Mucosa of stomach (tissue), 1 donor: ENCODE data around the gene MUC5AC.

ENCODE experiments used
- H3K27me3 ChIP-seq: one replicate; pipeline ENCODE4 v1.7.0; 2013; ENCODE audit warnings: mild to moderate bottlenecking, low read length; ENCODE audit not compliant: control insufficient read depth, insufficient read depth
- H3K36me3 ChIP-seq: one replicate; pipeline ENCODE4 v1.7.0; 2013; ENCODE audit warnings: low read length; ENCODE audit not compliant: control insufficient read depth, insufficient read depth
- H3K4me1 ChIP-seq: one replicate; pipeline ENCODE4 v1.7.0; 2013; ENCODE audit warnings: mild to moderate bottlenecking, low read length; ENCODE audit not compliant: control insufficient read depth, insufficient read depth
- H3K4me3 ChIP-seq: one replicate; pipeline ENCODE4 v1.7.0; 2013; ENCODE audit warnings: low read length
- H3K9ac ChIP-seq: one replicate; pipeline ENCODE4 v1.7.0; 2013; ENCODE audit warnings: mild to moderate bottlenecking, low read length, moderate library complexity
- H3K9me3 ChIP-seq: one replicate; pipeline ENCODE4 v1.7.0; 2013; ENCODE audit warnings: mild to moderate bottlenecking, low read length, moderate library complexity; ENCODE audit not compliant: control insufficient read depth
- donor health status: Pancreatic carcinoma.

MUC5AC gene

DNA sequence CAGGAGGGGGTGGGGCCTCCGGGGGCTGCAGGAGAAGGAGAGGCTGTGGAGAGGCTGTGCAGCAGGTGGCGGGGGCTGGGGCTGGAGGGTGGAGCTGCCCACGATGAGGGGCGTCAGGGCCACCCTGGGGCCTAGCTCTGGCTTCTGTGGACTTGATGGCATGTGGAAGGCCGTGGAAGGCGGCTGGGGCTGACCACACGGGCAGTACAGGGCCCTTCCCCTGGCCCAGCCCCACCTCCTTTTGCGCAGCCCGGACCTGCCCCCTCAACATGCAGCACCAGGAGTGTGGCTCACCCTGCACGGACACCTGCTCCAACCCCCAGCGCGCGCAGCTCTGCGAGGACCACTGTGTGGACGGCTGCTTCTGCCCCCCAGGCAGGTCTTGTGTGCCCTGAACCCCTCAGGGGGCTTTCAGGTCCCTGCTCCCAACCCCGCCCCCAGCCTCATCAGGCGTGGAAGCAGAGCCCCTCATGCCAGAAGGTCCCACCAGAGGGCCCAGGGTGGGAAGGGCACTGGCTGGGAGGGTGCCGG is 71.2 kb downstream of the MUC5AC start:
- Histone ChIP-seq H3K4me1 (peaks cover 8% of the 10 kb centered on the region), H3K4me3 (no peak overlapping the region), H3K9me3 (no peaks in the 10 kb centered on the region), H3K36me3 (no peaks in the 10 kb centered on the region), H3K9ac (no peak overlapping the region), H3K27me3 (no peaks in the 10 kb centered on the region)

DNA sequence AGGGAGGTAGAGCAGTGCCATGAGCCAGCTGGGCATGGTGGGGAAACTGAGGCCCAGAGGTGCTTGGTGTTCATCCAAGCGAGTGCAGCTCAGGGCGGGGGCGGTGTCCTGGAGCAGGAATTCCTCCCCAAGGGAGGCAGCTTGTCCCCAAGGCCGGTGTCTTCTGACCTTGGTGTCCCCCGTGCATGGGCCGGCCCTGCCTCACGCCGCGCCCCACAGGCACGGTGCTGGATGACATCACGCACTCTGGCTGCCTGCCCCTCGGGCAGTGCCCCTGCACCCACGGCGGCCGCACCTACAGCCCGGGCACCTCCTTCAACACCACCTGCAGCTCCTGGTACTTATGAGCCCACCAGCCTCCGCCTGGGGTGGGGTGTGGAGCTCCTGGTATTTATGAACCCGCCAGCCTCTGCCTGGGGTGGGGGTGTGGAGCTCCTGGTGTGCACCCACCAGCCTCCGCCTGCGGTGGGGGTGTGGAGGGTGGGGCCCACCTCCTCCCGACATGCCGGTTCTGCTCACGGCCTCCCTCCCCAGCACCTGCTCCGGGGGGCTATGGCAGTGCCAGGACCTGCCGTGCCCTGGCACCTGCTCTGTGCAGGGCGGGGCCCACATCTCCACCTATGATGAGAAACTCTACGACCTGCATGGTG is 71.8 kb downstream of the MUC5AC start:
- Histone ChIP-seq H3K27me3 (no peaks in the 10 kb centered on the region), H3K9ac (no peak overlapping the region), H3K4me1 (peaks cover 6% of the 10 kb centered on the region), H3K36me3 (no peaks in the 10 kb centered on the region), H3K9me3 (no peaks in the 10 kb centered on the region), H3K4me3 (no peak overlapping the region)

DNA sequence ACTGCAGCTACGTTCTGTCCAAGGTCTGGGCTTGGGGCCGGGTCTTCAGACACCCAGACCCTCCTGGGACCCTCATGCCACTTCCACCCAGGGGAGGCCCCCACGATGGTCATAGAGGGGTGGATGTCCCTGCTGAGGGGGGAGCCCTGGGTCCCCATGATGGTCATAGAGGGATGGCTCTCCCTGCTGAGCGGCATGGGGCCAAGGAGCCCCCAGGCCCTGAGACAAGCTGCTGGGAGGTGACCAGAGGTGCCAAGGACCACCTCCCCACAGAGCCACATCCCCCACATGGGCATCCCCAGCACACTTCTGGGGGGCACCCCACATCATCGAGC is 72.3 kb downstream of the MUC5AC start:
- peaks cover 6% of the 10 kb centered on the region for H3K4me1 ChIP-seq
- no peak overlapping the region for H3K4me3 ChIP-seq
- H3K9ac ChIP-seq = no peak overlapping the region
- H3K27me3 ChIP-seq = no peaks in the 10 kb centered on the region
- H3K36me3 ChIP-seq = no peaks in the 10 kb centered on the region
- H3K9me3 ChIP-seq = no peaks in the 10 kb centered on the region

DNA sequence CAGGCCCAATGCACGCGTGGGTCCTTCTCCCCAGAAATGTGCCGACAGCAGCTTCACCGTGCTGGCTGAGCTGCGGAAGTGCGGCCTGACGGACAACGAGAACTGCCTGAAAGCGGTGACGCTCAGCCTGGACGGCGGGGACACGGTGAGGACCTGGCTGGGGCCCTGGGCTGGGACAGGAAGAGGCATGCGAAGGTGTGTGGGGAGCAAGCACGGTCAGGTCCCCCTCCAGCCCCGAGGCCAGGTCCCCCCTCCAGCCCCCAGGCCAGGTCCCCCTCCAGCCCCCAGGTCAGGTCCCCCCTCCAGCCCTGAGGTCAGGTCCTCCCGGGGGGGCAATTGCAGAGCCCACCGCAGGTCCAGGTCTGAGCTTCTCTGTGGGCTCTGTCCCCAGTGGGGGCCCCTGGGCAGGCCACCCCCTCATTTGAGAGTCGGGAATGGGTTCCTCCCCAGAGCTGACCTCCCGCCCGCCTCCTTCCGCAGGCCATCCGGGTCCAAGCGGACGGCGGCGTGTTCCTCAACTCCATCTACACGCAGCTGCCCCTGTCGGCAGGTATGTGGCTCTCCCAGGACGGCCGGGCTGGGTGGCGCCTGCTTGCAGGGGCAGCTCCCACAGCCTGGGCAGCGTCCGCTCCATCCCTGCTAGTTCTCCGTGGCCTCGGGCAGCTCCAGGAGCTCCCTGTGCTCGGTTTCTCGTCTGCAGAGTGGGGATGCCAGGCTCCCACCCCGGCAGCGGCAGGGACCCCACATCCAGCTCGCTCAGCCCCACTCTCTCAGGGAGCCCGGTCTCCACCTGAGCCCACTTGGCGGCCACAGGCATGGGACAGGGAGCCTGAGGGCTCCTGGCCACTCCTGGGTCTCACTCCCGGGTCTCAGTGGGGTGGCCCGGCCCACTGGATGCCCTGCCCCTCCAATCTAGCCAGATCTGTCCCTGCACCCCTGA is 73.0 kb downstream of the MUC5AC start:
- no peaks in the 10 kb centered on the region for H3K27me3 ChIP-seq
- H3K4me1 ChIP-seq = peaks cover 6% of the 10 kb centered on the region
- no peak overlapping the region for H3K9ac ChIP-seq
- no peak overlapping the region for H3K4me3 ChIP-seq
- H3K9me3 ChIP-seq = no peaks in the 10 kb centered on the region
- H3K36me3 ChIP-seq = no peaks in the 10 kb centered on the region

DNA sequence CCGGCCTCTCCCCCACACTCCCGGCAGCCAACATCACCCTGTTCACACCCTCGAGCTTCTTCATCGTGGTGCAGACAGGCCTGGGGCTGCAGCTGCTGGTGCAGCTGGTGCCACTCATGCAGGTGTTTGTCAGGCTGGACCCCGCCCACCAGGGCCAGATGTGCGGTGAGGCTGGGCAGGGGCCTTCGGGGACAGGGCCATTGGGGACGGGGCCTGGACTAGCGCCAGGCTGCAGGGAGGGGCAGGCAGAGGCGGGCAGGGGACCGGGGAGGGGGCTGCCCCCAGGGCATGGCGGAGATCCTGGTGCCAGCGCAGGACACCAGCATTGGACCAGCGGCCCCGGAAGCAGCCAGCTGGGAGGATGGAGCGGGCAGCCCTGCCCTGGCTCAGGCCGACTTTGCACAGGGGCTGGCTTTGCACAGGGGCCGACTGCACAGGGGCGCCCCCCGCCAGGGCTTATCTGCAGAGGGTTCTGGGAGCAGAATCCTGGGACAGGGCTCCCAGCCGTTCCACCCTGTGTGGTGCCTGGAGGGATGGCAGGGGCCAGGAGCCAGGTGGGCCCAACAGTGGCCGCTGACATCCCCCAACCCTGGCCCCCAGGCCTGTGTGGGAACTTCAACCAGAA is 73.8 kb downstream of the MUC5AC start:
- Histone ChIP-seq H3K9ac (no peak overlapping the region), H3K36me3 (no peaks in the 10 kb centered on the region), H3K9me3 (no peaks in the 10 kb centered on the region), H3K27me3 (no peaks in the 10 kb centered on the region), H3K4me3 (no peak overlapping the region), H3K4me1 (peaks cover 6% of the 10 kb centered on the region)

DNA sequence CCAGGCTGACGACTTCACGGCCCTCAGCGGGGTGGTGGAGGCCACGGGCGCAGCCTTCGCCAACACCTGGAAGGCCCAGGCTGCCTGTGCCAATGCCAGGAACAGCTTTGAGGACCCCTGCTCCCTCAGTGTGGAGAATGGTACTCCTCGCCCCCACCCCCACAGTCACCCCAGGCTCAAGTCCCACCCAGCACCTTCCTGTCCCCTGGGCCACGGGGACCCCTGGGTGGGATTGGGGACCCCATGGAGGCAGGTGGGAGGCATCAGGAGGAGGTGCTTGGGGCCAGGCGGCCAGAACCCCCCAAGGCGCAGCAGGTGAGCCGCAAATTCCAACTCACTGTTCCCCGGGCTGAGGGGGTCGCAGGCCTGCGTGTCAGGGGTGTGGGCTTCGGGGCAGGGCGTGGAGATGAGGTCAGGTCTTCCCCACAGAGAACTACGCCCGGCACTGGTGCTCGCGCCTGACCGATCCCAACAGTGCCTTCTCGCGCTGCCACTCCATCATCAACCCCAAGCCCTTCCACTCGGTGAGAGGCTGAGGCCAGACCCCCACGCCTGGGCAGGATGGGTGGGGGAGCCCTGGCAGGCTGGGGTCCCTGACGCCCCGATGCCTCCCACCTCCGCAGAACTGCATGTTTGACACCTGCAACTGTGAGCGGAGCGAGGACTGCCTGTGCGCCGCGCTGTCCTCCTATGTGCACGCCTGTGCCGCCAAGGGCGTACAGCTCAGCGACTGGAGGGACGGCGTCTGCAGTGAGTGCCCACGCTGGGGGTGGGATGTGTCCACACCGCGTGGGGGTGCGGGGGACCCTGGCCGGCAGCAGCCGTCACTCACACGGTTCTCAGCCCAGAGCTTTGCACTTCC is 74.5 kb downstream of the MUC5AC start:
- Histone ChIP-seq H3K4me1 (peaks cover 11% of the 10 kb centered on the region), H3K36me3 (no peaks in the 10 kb centered on the region), H3K9me3 (no peaks in the 10 kb centered on the region), H3K27me3 (peaks cover 1% of the 10 kb centered on the region), H3K9ac (no peak overlapping the region), H3K4me3 (no peak overlapping the region)

DNA sequence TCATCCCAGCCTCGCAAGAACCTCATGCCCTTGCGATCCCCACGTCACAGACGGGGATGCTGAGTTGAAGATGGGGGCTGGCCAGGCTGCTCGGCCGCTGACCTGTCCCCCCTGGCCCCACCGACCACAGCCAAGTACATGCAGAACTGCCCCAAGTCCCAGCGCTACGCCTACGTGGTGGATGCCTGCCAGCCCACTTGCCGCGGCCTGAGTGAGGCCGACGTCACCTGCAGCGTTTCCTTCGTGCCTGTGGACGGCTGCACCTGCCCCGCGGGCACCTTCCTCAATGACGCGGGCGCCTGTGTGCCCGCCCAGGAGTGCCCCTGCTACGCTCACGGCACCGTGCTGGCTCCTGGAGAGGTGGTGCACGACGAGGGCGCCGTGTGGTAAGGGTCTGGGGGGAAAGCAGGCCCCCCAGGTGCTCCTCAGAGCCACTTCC is 75.1 kb downstream of the MUC5AC start:
- H3K9me3 ChIP-seq = no peaks in the 10 kb centered on the region
- H3K27me3 ChIP-seq = peaks cover 3% of the 10 kb centered on the region
- H3K4me3 ChIP-seq = no peak overlapping the region
- H3K36me3 ChIP-seq = no peaks in the 10 kb centered on the region
- H3K4me1 ChIP-seq = peaks cover 15% of the 10 kb centered on the region
- H3K9ac ChIP-seq = no peak overlapping the region

DNA sequence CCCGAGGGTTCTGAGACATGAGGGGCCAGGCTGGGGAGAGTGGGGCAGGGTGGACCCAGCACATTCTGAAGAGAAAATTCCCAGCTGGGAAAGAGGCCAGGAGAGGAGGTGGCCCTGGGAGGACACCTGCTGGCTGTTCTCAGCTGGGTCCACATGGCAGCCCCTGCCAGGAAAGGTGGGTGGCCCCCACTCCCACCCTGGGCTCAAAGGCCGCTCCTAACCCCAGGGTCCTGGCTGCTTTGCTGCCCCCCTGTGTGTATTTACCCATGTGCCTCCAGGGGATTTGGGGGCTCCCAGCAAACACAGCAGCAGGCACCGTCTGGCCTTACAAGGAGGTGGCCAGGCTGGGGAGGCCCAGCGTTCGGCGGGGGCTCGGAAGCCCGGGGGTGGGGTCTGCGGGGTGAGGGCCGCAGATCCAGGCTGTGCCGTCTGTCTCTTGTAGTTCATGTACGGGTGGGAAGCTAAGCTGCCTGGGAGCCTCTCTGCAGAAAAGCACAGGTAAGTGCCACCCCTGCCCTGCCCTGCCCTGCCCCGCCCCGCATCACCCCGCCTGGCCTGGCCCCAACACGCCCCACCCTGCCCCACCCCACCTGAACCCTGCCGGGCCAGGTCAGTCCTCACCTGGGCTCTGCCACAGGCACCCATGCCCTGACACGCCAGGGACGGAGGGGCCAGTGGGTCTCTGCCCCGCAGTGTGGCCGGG is 75.7 kb downstream of the MUC5AC start:
- H3K4me1 ChIP-seq = peaks cover 16% of the 10 kb centered on the region
- H3K36me3 ChIP-seq = no peaks in the 10 kb centered on the region
- no peaks in the 10 kb centered on the region for H3K9me3 ChIP-seq
- H3K9ac ChIP-seq = no peak overlapping the region
- H3K4me3 ChIP-seq = no peak overlapping the region
- H3K27me3 ChIP-seq = peaks cover 5% of the 10 kb centered on the region

DNA sequence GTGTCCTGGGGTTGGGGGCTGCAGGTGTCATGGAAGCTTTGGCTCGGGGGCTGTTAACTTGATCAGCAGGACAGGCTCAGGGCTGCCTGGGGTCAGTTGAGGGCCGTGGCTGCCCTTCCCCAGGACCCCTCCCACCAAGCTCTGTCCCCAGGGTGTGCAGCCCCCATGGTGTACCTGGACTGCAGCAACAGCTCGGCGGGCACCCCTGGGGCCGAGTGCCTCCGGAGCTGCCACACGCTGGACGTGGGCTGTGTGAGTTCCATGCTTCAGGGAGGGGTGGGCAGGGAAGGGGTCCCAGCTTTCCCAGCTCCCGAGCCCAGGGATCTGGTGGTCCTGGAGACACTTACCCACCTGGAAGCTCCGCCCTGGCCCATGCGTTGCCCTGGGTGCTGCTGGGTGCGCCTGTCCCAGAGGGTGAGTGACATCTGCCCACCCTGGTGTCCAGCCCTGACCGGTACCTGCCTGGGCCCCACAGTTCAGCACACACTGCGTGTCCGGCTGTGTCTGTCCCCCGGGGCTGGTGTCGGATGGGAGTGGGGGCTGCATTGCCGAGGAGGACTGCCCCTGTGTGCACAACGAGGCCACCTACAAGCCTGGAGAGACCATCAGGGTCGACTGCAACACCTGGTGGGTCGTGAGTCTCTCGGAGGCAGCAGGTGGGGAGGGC is 76.4 kb downstream of the MUC5AC start:
- Histone ChIP-seq H3K4me3 (no peak overlapping the region), H3K9ac (no peak overlapping the region), H3K27me3 (peaks cover 6% of the 10 kb centered on the region), H3K36me3 (no peaks in the 10 kb centered on the region), H3K9me3 (no peaks in the 10 kb centered on the region), H3K4me1 (peaks cover 20% of the 10 kb centered on the region)

DNA sequence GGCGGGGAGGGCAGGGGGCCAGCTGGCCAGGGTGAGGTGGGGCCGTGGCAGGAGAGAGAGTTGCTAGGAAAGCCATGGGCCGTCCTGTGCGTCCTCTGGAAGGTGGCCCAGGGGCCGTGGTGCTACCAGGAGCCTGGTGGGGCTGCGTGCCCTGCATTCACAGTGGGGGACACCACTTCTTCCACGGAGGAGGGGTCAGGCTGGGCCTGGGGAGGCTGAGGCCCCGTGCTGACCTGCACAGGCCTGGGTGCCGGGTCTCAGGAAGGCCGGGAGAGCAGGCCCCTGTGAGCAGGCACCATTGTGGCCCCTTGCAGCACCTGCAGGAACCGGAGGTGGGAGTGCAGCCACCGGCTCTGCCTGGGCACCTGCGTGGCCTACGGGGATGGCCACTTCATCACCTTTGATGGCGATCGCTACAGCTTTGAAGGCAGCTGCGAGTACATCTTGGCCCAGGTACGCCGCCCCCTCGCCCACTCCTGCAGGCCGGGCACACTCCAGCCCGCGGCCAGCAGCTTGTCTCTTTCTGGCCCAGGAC is 77.1 kb downstream of the MUC5AC start:
- H3K4me3 ChIP-seq = no peak overlapping the region
- H3K4me1 ChIP-seq = peaks cover 20% of the 10 kb centered on the region
- no peaks in the 10 kb centered on the region for H3K36me3 ChIP-seq
- no peak overlapping the region for H3K9ac ChIP-seq
- no peaks in the 10 kb centered on the region for H3K9me3 ChIP-seq
- peaks cover 6% of the 10 kb centered on the region for H3K27me3 ChIP-seq
